Stimulated activated CD8-positive, alpha-beta memory T cell treated with anti-CD3 and anti-CD28 coated beads, Interleukin-7, amount 100 ng/mL, for 24 hours (primary cell): ENCODE data around the gene HKDC1.
"Not testable (repeated sequence)": the region's sequence is repeated elsewhere in the genome, so short reads cannot be mapped to it uniquely, and the experiment has no call there.

Experiments used
- DNase-seq: peaks from one replicate; pipeline ENCODE4 v3.0.0-alpha.2; 2020; ENCODE audit warnings: low read depth

HKDC1 gene, protein sequence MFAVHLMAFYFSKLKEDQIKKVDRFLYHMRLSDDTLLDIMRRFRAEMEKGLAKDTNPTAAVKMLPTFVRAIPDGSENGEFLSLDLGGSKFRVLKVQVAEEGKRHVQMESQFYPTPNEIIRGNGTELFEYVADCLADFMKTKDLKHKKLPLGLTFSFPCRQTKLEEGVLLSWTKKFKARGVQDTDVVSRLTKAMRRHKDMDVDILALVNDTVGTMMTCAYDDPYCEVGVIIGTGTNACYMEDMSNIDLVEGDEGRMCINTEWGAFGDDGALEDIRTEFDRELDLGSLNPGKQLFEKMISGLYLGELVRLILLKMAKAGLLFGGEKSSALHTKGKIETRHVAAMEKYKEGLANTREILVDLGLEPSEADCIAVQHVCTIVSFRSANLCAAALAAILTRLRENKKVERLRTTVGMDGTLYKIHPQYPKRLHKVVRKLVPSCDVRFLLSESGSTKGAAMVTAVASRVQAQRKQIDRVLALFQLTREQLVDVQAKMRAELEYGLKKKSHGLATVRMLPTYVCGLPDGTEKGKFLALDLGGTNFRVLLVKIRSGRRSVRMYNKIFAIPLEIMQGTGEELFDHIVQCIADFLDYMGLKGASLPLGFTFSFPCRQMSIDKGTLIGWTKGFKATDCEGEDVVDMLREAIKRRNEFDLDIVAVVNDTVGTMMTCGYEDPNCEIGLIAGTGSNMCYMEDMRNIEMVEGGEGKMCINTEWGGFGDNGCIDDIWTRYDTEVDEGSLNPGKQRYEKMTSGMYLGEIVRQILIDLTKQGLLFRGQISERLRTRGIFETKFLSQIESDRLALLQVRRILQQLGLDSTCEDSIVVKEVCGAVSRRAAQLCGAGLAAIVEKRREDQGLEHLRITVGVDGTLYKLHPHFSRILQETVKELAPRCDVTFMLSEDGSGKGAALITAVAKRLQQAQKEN

DNA sequence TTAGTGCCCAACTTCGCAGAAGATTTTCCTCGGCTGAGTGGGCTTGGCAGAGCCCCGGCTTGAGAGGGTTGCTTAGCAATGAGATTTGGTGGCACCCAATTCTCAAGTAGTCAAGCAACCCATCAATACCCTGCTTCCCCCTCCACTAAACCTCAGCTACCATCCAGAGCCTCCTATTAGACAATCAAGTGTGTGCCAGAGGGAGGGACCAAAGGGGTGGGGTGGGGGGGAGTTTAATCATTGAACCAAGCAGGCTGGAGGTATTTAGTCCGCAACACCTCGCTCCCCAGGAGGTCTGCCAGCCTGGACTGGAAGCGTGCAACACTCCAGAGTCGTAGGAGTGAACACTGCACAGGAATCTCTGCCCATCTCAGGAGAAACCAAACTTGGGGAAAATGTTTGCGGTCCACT, at the start of gene HKDC1:
TSS of gene HKDC1 (plus strand) at position 292 of the 411 bp plus-strand sequence. CDS start at position 396, 104 bp downstream.
- no peak for DNase-seq

DNA sequence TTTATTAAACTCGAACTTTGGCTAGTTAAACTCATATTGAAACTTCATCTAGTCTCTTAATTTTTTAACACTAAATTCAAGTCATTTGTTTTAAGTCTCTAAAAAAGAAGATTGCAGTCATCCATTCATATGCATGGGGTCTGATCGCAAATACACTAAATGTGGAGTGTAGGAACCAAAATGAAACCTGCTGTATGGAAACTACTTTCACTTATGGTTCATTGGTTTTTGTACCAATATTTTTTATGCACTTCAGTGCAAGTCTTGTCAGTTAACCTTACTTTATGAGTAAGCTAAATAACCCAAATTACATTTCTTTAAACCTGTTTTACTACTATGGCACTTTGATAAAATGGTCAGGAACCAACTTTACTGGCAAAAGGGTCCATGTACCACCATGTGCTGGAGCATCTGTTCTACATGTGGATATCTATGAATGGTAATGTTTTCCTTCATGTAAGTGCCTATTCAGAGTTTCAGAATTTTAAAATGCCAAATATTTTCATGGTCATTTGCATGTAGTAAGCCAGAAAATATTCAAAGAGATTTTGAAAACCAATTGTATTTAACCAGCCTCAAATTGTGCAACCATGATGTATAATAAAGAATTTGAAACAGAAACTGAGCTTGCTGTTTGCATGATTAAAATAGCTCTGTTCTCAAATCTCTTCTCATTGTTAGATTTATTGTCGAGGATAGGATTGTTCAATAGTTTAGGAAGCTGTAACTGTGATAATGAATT, 47.7 kb upstream of the HKDC1 start:
- DNase-seq, result no peak

GRCh38 chr10:69175326-69175725, 44.8 kb upstream of the HKDC1 start:
- DNase-seq, result not testable (repeated sequence)

DNA sequence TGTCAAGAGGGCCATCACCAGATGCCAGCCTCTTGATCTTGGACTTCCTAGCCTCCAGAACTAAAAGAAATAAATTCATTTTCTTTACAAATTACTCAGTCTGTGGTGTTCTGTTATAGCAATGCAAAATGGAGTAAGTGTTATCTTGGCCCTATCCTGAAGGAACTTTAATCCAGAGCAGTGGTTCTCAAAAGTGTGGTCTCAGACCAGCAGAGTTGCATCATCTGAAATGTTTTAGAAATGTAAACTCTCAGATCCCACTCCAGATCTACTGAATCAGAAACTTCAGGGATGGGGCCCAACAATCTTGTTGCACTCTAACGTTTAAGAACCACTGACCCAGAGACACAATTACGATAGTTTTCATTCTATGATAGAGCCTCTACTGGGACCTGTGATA, 43.3 kb upstream of the HKDC1 start:
- no peak for DNase-seq

DNA sequence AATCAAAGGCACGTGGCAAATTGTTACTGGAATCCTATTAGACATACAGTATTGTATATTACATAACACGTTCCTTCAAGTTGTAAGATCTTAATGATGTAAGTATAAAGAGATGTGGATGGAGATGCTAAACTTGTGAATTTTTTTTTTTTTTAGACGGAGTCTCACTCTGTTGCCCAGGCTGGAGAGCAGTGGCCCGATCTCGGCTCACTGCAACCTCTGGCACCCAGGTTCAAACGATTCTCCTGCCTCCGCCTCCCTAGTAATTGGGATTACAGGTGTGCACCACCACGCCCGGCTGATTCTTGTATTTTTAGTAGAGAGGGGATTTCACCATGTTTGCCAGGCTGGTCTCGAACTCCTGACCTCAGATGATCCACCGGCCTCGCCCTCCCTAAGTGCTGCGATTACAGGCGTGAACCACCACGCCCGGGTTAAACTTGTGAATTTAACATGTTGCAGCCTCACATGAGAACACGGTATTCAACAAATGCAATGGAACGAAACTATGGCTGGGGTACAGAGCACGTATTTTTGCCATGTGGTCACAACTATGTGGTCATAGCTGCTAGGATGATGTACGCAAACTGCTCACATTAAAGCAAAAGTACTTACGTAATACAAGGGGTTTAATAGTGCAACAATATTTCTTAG, 40.9 kb upstream of the HKDC1 start:
- peak; percentile 2 for DNase-seq

DNA sequence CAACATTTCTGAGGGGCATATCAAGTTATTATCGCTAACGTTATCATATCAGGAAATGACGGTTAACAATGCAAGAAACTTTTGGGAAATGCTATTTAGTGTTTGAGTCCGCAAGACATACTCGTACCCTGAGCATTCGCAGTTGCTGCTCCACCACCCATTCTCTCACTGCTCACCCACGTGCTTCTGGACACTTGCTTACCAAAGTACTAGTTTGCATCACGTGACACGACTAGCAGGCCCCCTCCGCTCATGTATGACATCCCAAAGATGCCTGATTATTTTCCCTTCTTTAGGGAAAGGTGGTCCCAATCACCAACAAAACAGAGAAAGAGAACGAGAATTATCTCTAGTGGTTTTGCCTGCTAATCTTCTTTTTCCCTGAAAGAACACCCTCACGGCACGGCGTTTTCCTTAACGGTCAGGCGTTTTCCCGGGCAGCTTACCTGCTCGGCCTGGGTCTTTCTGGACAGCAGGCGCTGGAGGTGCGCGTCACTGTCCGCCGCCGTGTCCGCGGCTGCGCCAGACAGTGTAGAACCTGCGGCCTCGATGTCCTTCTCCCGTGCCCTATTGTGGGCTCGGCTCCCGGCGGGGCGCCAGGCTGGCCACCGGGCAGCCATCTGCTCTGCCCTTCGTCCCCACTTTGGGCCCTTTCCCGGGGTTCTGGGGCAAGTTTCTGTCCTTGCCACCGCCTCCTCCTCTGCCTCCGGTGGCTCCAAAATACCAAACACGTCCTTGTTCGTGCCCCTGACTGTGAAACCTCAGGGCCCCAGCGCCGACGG, 40.2 kb upstream of the HKDC1 start, which contains the start of gene SUPV3L1:
TSS of gene SUPV3L1 (plus strand) at position 492 of the 782 bp plus-strand sequence. CDS start at position 550, 58 bp downstream.
- peak; percentile 72 for DNase-seq

DNA sequence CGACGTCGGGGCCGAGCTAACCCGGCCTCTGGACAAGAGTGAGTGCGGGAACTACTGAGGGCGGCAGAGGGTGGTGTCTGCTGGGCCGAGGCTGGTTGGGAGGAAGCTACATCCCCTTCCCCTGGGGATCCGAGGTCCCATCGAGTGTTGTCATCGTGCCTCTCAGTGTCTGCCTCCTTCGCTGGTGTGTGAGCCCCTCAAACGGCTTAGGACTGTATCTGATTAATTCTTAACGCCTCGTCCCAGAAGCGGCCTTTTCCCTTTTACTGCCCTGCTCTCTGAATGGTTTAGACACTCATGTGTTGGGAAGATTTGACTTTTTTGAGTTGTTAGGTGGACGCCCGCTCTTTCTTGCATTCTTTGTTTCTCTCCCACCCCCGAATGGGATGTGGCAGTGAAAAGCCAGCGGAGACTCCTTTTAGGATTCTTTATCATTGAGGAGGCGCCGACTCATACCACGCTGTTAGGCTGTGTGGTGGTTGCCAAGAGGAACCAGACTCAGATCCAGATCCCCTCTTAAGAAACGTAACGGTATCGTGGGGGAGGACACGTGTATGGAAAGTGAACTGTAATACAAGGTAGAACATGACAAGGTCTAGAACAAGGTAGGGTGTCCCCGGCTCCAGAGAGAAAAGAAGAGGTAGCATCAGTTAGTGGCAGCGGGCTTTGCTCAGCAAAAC, 39.5 kb upstream of the HKDC1 start:
- no peak for DNase-seq

DNA sequence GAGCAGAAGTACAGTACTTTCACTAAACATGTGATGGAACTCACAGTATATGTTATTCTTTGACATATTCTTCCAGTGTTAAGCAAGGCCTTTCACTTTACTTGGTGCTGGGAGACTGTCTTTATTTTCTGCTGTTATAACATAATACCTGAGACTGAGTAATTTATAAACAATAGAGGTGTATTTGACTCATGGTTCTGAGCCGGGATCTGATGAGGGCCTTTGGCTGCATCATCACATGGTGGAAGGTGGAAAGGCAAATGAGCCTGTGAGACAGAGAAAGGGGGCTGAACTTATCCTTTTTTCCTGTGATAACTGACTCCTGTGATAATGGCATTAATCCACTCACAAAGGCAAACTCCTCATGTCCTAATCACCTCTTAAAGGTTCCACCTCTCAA, 38.7 kb upstream of the HKDC1 start:
- DNase-seq, result no peak

DNA sequence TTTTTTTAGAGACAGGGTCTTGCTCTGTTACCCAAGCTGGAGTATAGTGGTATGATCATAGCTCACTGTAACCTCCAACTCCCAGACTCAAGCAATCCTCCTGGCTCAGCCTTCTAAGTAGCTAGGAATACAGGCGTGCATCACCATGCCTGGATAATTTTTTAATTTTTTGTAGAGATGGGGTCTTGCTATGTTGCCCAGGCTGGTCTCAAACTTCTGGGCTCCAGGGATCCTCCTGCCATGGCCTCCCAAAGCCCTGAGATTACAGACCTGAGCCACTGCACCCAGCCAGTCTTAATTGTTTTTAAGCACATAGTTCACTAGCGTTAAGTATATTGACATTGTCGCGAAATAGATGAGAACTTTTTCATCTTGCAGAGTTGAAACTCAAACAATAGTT, 38.1 kb upstream of the HKDC1 start:
- no peak for DNase-seq

GRCh38 chr10:69186524-69186923, 33.6 kb upstream of the HKDC1 start:
- no peak for DNase-seq

GRCh38 chr10:69201045-69201444, 19.1 kb upstream of the HKDC1 start:
- DNase-seq, result no peak

DNA sequence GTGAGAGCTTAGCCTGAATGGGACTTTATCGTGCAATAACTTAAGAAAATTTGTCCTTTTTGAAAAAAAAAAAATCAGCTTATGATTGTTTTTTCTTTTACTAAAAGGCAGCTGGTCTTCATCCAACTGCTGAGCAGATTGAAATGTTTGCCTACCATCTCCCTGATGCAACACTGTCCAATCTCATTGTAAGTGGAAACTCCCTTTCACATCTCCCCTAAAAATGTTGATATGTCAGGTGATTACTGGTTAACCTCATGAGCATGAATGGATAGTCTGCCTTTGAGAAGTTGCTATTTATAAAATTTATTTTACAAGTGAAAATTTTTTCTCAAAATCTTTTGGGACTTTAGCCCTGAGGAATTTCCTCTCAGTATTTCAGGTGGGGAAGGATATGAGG, 17.8 kb upstream of the HKDC1 start:
- no peak for DNase-seq

GRCh38 chr10:69208761-69209160, 11.4 kb upstream of the HKDC1 start:
- DNase-seq, result no peak

GRCh38 chr10:69209787-69210484, 10.2 kb upstream of the HKDC1 start:
- no peak for DNase-seq

DNA sequence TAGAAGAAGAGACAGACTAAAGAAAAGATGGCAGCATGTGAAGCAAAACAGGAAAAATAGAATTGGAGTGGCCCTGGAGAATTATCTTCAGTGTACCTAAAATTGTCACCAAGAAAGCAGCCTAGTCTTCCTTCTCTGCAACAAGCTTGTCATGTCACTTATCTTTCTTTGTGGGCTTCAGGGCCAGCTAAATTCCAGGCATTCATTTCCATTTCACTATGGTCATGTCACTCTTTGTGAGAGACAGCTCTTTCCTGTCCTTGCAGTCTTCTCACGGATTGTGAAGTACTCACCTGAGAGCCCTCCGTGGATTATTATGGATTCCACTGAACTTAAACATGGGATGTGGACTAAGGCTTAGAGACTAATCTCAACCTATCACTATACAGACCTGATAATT, 9.0 kb upstream of the HKDC1 start:
- no peak for DNase-seq

- DNase-seq, result no peak
Observed at GRCh38 chr10:69211524-69211923, 8.6 kb upstream of the HKDC1 start.

- DNase-seq, result no peak
Observed at GRCh38 chr10:69213591-69214311, 6.4 kb upstream of the HKDC1 start.

DNA sequence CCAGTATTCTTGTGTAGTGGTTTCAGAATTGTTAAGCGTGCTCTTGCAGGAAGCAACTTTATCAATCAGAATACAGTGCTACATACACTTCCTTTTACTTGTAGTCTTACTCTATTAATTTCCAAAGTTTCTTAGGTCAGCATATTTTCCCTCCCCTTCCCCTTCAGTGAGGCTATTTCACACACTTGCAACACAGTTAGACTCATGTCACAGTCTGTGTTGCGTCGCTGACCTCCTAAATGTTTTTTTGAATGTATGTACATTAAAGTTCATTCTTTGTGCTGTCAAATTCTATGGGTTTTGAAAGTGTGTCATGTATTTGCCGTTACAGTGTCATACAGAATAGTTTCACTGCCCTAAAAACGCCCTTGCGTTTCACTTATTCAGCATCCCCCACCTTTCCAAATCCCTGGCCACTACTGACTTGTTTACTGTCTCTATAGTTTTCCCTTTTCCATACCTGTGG, 5.4 kb upstream of the HKDC1 start:
- no peak for DNase-seq
